GM23338 (cell line): ENCODE data around the gene ULK3. TPM values are rescaled to one million over a fixed set of nuclear protein-coding genes. Genes with fewer than 3 reads are reported as not detected.

Experiments
- ATAC-seq: fragments of 200-7000 bp; cut with Tn5 transposase; 3 replicates; pipeline ENCODE4 v1.9.1; 2020
- DNase-seq: peaks from one replicate; pipeline ENCODE4 v3.0.0-alpha.2; 2015; ENCODE audit warnings: low spot score
- H2AFZ ChIP-seq: fragments of 200-600 bp; sonication (generic); 2 replicates; pipeline ENCODE4 v1.8.0; 2016; ENCODE audit warnings: antibody characterized with exemption, mild to moderate bottlenecking, moderate library complexity
- H3F3A ChIP-seq: fragments of 200-600 bp; sonication (generic); replicated peaks from 2 replicates; pipeline ENCODE4 v1.8.0; 2017; ENCODE audit warnings: antibody characterized with exemption, mixed run types, low read depth
- H3K27ac ChIP-seq: fragments of 200-600 bp; sonication (generic); 2 replicates; pipeline ENCODE4 v1.6.1; 2016; ENCODE audit warnings: low read depth
- H3K27me3 ChIP-seq: fragments of 200-600 bp; sonication (generic); 2 replicates; pipeline ENCODE4 v1.8.0; 2016; ENCODE audit warnings: mild to moderate bottlenecking, mixed run types, moderate library complexity; ENCODE audit not compliant: insufficient read depth
- H3K36me3 ChIP-seq: fragments of 200-600 bp; sonication (generic); 2 replicates; pipeline ENCODE4 v1.8.0; 2016; ENCODE audit warnings: mild to moderate bottlenecking; ENCODE audit not compliant: insufficient read depth
- H3K4me1 ChIP-seq: fragments of 200-600 bp; sonication (generic); 2 replicates; pipeline ENCODE4 v1.8.0; 2016; ENCODE audit warnings: mild to moderate bottlenecking, moderate library complexity; ENCODE audit not compliant: insufficient read depth
- H3K4me2 ChIP-seq: fragments of 200-600 bp; sonication (generic); 2 replicates; pipeline ENCODE4 v1.7.1; 2017; ENCODE audit warnings: mixed run types
- H3K4me3 ChIP-seq: fragments of 200-600 bp; sonication (generic); 2 replicates; pipeline ENCODE4 v1.6.1; 2016; ENCODE audit warnings: mixed run types
- H3K79me2 ChIP-seq: fragments of 200-600 bp; sonication (generic); replicated peaks from 2 replicates; pipeline ENCODE4 v1.8.0; 2017; ENCODE audit warnings: mild to moderate bottlenecking; ENCODE audit not compliant: insufficient read depth
- H3K9me2 ChIP-seq: fragments of 200-600 bp; sonication (generic); 2 replicates; pipeline ENCODE4 v1.8.0; 2017; ENCODE audit not compliant: insufficient read depth
- H4K20me1 ChIP-seq: fragments of 200-600 bp; sonication (generic); replicated peaks from 2 replicates; pipeline ENCODE4 v1.8.0; 2017; ENCODE audit warnings: mild to moderate bottlenecking; ENCODE audit not compliant: insufficient read depth
- H3K27ac Mint-ChIP-seq: 2 replicates; pipeline ENCODE4 v1.8.0; 2020; ENCODE audit warnings: inconsistent platforms, mild to moderate bottlenecking, moderate library complexity, mixed read lengths
- H3K27me3 Mint-ChIP-seq: 3 replicates; pipeline ENCODE4 v1.8.0; 2022; ENCODE audit warnings: low read depth, mild to moderate bottlenecking, moderate library complexity, mixed read lengths, inconsistent platforms; ENCODE audit not compliant: insufficient read depth, poor library complexity
- H3K36me3 Mint-ChIP-seq: 3 replicates; pipeline ENCODE4 v1.8.0; 2021; ENCODE audit warnings: low read depth, mild to moderate bottlenecking, inconsistent platforms, moderate library complexity, mixed read lengths
- H3K4me1 Mint-ChIP-seq: 3 replicates; pipeline ENCODE4 v1.8.0; 2020; ENCODE audit warnings: mild to moderate bottlenecking, inconsistent platforms, mixed read lengths
- H3K4me3 Mint-ChIP-seq: 3 replicates; pipeline ENCODE4 v1.8.0; 2021; ENCODE audit warnings: moderate library complexity, mild to moderate bottlenecking, inconsistent platforms, mixed read lengths
- H3K9me3 Mint-ChIP-seq: 3 replicates; pipeline ENCODE4 v1.8.0; 2020; ENCODE audit warnings: moderate library complexity, mild to moderate bottlenecking, inconsistent platforms, mixed read lengths
- CREB1 ChIP-seq: fragments of 250-450 bp; sonication (Bioruptor Pico); IDR thresholded peaks from 2 replicates; pipeline ENCODE4 v1.5.0; 2020; ENCODE audit warnings: low read depth, mild to moderate bottlenecking, moderate library complexity
- EZH2 ChIP-seq: fragments of 200-600 bp; sonication (generic); IDR thresholded peaks from one replicate; pipeline ENCODE4 v1.8.0; 2017; ENCODE audit warnings: antibody characterized with exemption, mild to moderate bottlenecking, low read depth; ENCODE audit not compliant: unreplicated experiment
- EZH2phosphoT487 ChIP-seq: fragments of 200-600 bp; sonication (generic); IDR thresholded peaks from one replicate; pipeline ENCODE4 v1.8.1; 2018; ENCODE audit warnings: antibody characterized with exemption; ENCODE audit not compliant: unreplicated experiment
- JUNB ChIP-seq: IDR thresholded peaks from one replicate; pipeline ENCODE4 v1.6.1; 2016; ENCODE audit warnings: antibody characterized with exemption; ENCODE audit not compliant: unreplicated experiment
- NANOG ChIP-seq: IDR thresholded peaks from 2 replicates; pipeline ENCODE4 v1.6.1; 2016; ENCODE audit warnings: antibody characterized with exemption, borderline replicate concordance
- POLR2AphosphoS5 ChIP-seq: IDR thresholded peaks from 2 replicates; pipeline ENCODE4 v1.6.1; 2016; ENCODE audit warnings: antibody characterized with exemption, low read depth
- STAT1 ChIP-seq: IDR thresholded peaks from one replicate; pipeline ENCODE4 v1.6.1; 2016; ENCODE audit warnings: antibody characterized with exemption; ENCODE audit not compliant: unreplicated experiment
- ZNF114 ChIP-seq: fragments of 250-450 bp; sonication (Bioruptor Pico); IDR thresholded peaks from 2 replicates; pipeline ENCODE4 v1.5.0; 2020; ENCODE audit warnings: mild to moderate bottlenecking, moderate library complexity
- ZNF331 ChIP-seq: fragments of 250-450 bp; sonication (Bioruptor Pico); IDR thresholded peaks from 2 replicates; pipeline ENCODE4 v1.5.0; 2020; ENCODE audit warnings: low read depth, mild to moderate bottlenecking, moderate library complexity
- polyA plus RNA-seq: library from polyadenylated mRNA; unstranded; fragments of >200 nt; fragmentation: Nextera tagmentation; extraction: Ambion mirVana; gene quantifications from 2 replicates; pipeline ENCODE4 v1.2.1, GENCODE V29; 2016
- total RNA-seq: library from RNA; depleted of rRNA; stranded (reverse); fragments of >200 nt; shearing (Covaris generic); gene quantifications from 2 replicates; pipeline ENCODE4 v1.2.3, GENCODE V29; 2014
- TF ChIP-seq, protein P1 (sequence below): fragments of 250-450 bp; sonication (Bioruptor Pico); IDR thresholded peaks from 2 replicates; pipeline ENCODE4 v1.5.0; 2020; ENCODE audit warnings: mild to moderate bottlenecking, moderate library complexity
- TF ChIP-seq, protein P2 (sequence below): IDR thresholded peaks from 2 replicates; pipeline ENCODE4 v1.6.1; 2016; ENCODE audit warnings: antibody characterized with exemption

ULK3 gene
- total and polyA plus RNA-seq, 2 experiments from 2014 or later = 20.3 to 35.4 TPM

DNA sequence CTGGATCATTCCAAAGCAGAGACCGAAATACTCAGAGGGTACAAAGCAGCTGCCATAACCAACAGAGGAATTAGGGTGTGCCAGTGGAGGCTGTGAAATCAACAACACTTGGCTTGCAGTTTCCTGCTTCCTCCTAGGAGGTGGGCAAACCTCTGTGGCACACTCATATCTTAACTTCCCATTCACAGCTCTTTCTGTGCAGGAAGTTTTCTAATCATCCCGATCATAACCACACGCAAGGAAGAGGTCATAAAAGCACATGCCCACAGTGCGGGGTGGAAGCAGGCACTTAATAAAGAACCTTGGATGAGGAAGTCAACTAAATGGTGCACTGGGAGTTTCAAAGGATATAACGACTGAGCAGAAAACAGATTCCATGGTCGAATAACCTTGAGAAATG lies 25.1 kb upstream of the ULK3 start (continued):
- TF ChIP-seq, protein P1, sequence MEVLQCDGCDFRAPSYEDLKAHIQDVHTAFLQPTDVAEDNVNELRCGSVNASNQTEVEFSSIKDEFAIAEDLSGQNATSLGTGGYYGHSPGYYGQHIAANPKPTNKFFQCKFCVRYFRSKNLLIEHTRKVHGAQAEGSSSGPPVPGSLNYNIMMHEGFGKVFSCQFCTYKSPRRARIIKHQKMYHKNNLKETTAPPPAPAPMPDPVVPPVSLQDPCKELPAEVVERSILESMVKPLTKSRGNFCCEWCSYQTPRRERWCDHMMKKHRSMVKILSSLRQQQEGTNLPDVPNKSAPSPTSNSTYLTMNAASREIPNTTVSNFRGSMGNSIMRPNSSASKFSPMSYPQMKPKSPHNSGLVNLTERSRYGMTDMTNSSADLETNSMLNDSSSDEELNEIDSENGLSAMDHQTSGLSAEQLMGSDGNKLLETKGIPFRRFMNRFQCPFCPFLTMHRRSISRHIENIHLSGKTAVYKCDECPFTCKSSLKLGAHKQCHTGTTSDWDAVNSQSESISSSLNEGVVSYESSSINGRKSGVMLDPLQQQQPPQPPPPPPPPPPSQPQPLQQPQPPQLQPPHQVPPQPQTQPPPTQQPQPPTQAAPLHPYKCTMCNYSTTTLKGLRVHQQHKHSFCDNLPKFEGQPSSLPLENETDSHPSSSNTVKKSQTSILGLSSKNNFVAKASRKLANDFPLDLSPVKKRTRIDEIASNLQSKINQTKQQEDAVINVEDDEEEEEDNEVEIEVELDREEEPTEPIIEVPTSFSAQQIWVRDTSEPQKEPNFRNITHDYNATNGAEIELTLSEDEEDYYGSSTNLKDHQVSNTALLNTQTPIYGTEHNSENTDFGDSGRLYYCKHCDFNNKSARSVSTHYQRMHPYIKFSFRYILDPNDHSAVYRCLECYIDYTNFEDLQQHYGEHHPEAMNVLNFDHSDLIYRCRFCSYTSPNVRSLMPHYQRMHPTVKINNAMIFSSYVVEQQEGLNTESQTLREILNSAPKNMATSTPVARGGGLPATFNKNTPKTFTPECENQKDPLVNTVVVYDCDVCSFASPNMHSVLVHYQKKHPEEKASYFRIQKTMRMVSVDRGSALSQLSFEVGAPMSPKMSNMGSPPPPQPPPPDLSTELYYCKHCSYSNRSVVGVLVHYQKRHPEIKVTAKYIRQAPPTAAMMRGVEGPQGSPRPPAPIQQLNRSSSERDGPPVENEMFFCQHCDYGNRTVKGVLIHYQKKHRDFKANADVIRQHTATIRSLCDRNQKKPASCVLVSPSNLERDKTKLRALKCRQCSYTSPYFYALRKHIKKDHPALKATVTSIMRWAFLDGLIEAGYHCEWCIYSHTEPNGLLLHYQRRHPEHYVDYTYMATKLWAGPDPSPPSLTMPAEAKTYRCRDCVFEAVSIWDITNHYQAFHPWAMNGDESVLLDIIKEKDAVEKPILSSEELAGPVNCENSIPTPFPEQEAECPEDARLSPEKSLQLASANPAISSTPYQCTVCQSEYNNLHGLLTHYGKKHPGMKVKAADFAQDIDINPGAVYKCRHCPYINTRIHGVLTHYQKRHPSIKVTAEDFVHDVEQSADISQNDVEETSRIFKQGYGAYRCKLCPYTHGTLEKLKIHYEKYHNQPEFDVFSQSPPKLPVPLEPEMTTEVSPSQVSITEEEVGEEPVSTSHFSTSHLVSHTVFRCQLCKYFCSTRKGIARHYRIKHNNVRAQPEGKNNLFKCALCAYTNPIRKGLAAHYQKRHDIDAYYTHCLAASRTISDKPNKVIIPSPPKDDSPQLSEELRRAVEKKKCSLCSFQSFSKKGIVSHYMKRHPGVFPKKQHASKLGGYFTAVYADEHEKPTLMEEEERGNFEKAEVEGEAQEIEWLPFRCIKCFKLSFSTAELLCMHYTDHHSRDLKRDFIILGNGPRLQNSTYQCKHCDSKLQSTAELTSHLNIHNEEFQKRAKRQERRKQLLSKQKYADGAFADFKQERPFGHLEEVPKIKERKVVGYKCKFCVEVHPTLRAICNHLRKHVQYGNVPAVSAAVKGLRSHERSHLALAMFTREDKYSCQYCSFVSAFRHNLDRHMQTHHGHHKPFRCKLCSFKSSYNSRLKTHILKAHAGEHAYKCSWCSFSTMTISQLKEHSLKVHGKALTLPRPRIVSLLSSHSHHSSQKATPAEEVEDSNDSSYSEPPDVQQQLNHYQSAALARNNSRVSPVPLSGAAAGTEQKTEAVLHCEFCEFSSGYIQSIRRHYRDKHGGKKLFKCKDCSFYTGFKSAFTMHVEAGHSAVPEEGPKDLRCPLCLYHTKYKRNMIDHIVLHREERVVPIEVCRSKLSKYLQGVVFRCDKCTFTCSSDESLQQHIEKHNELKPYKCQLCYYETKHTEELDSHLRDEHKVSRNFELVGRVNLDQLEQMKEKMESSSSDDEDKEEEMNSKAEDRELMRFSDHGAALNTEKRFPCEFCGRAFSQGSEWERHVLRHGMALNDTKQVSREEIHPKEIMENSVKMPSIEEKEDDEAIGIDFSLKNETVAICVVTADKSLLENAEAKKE (CRISPR knock-in tag) = no peak
- TF ChIP-seq STAT1 = no peak
- no peak for TF ChIP-seq EZH2phosphoT487

DNA sequence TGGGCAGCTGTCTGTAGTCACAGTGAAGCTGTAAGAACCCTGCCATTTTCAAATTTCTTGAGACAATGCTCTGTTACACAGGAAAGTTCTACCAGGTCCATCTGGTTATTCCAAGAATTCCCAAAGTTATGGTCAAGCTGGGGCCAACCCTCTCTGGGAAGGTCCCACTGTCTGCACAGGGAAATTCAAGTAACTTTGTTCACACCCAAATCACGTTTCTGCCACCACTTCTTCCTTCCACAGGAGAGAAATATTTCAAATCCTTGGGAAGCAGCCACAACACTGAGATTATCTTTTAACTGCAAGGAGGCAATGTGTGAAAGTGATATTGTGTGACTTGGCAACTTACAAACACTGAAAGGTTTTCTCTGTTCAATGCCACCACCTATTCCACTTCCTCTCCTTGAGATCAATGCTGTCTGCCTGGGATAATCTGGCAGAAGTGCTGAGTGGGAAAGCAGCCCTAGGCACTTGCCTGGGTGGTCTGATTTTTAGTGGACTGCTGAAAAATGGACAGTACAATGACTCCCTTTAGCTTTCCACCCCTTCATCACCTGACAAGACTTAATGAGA lies 24.6 kb upstream of the ULK3 start:
- Histone ChIP-seq H3K27me3 (no peaks in the 10 kb centered on the region), H3K27ac (no peak overlapping the region), H3K4me2 (no peak overlapping the region), H3F3A (no peaks in the 10 kb centered on the region), H3K4me1 (no peaks in the 10 kb centered on the region), H2AFZ (no peak overlapping the region), H3K79me2 (peaks cover 61% of the 10 kb centered on the region), H3K36me3 (no peaks in the 10 kb centered on the region), H4K20me1 (peaks cover 37% of the 10 kb centered on the region), H3K4me3 (no peak overlapping the region), H3K9me2 (no peaks in the 10 kb centered on the region)
- no peak for DNase-seq
- Mint-ChIP-seq H3K27me3 (peaks cover 11% of the 10 kb centered on the region), H3K36me3 (peaks cover 19% of the 10 kb centered on the region; the same call in 2 of the 3 replicates), H3K27ac (no peak overlapping the region), H3K4me1 (peaks cover 21% of the 10 kb centered on the region), H3K9me3 (no peaks in the 10 kb centered on the region), H3K4me3 (no peak overlapping the region)
- ATAC-seq = no peak
- TF ChIP-seq, protein P2, sequence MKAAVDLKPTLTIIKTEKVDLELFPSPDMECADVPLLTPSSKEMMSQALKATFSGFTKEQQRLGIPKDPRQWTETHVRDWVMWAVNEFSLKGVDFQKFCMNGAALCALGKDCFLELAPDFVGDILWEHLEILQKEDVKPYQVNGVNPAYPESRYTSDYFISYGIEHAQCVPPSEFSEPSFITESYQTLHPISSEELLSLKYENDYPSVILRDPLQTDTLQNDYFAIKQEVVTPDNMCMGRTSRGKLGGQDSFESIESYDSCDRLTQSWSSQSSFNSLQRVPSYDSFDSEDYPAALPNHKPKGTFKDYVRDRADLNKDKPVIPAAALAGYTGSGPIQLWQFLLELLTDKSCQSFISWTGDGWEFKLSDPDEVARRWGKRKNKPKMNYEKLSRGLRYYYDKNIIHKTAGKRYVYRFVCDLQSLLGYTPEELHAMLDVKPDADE = no peak
- no peak for TF ChIP-seq STAT1
- no peak for TF ChIP-seq ZNF331 (CRISPR knock-in tag)
- TF ChIP-seq EZH2 = no peak
- TF ChIP-seq NANOG = no peak
- TF ChIP-seq POLR2AphosphoS5 = no peak
- TF ChIP-seq ZNF114 (CRISPR knock-in tag) = no peak
- no peak for TF ChIP-seq JUNB
- TF ChIP-seq CREB1 (CRISPR knock-in tag) = no peak
